Astrocyte (in vitro differentiated cells and primary cell): ENCODE results near the gene TRAK2. TPM values are rescaled to one million over a fixed set of nuclear protein-coding genes. Genes with fewer than 3 reads are reported as not detected.

Source experiments
- DNase-seq: peaks from one replicate; pipeline ENCODE4 v3.0.0-alpha.2; 2010; ENCODE audit warnings: low read depth
- FAIRE-seq: peaks from 2 replicates; lab custom pipeline; 2011; peaks lifted over from hg19 to GRCh38; lab: Jason Lieb, UNC
- H2AFZ ChIP-seq: 2 replicates; pipeline ENCODE4 v1.6.0; 2012; ENCODE audit warnings: low read depth, low read length, inconsistent platforms
- H3K27ac ChIP-seq: 2 replicates; pipeline ENCODE4 v1.5.1; 2011; ENCODE audit warnings: low read depth, low read length, inconsistent platforms
- H3K27me3 ChIP-seq: 2 replicates; pipeline ENCODE4 v1.6.0; 2011; ENCODE audit warnings: low read length, inconsistent platforms; ENCODE audit not compliant: insufficient read depth
- H3K36me3 ChIP-seq: 2 replicates; pipeline ENCODE4 v1.5.1; 2011; ENCODE audit warnings: low read length, inconsistent platforms; ENCODE audit not compliant: insufficient read depth
- H3K4me1 ChIP-seq: 2 replicates; pipeline ENCODE4 v1.5.1; 2011; ENCODE audit warnings: low read length, inconsistent platforms; ENCODE audit not compliant: insufficient read depth
- H3K4me2 ChIP-seq: 2 replicates; pipeline ENCODE4 v1.6.0; 2012; ENCODE audit warnings: low read length, inconsistent platforms
- H3K4me3 ChIP-seq: 2 replicates; pipeline ENCODE4 v1.5.1; 2011; ENCODE audit warnings: low read depth, mild to moderate bottlenecking, low read length, inconsistent platforms; ENCODE audit not compliant: insufficient read depth
- H3K79me2 ChIP-seq: 2 replicates; pipeline ENCODE4 v1.6.0; 2012; ENCODE audit warnings: mild to moderate bottlenecking, low read length, inconsistent platforms; ENCODE audit not compliant: insufficient read depth
- H3K9ac ChIP-seq: 2 replicates; pipeline ENCODE4 v1.6.0; 2012; ENCODE audit warnings: mild to moderate bottlenecking, low read length, inconsistent platforms
- H3K9me3 ChIP-seq: 2 replicates; pipeline ENCODE4 v1.5.1; 2012; ENCODE audit warnings: low read depth, mild to moderate bottlenecking, low read length, inconsistent platforms; ENCODE audit not compliant: insufficient read depth
- H4K20me1 ChIP-seq: 2 replicates; pipeline ENCODE4 v1.6.0; 2012; ENCODE audit warnings: low read length, inconsistent platforms; ENCODE audit not compliant: insufficient read depth
- H3K27ac Mint-ChIP-seq: one replicate; pipeline ENCODE4 v1.8.0; 2021; ENCODE audit warnings: mild to moderate bottlenecking, mixed read lengths; ENCODE audit not compliant: unreplicated experiment
- H3K27me3 Mint-ChIP-seq: one replicate; pipeline ENCODE4 v1.8.0; 2021; ENCODE audit warnings: low read depth, mixed read lengths; ENCODE audit not compliant: unreplicated experiment
- H3K36me3 Mint-ChIP-seq: one replicate; pipeline ENCODE4 v1.8.0; 2021; ENCODE audit warnings: low read depth, mixed read lengths; ENCODE audit not compliant: unreplicated experiment
- H3K4me1 Mint-ChIP-seq: one replicate; pipeline ENCODE4 v1.8.0; 2021; ENCODE audit warnings: low read depth, mixed read lengths; ENCODE audit not compliant: unreplicated experiment
- H3K4me3 Mint-ChIP-seq: one replicate; pipeline ENCODE4 v1.8.0; 2021; ENCODE audit warnings: mild to moderate bottlenecking, moderate library complexity, mixed read lengths; ENCODE audit not compliant: unreplicated experiment
- H3K9me3 Mint-ChIP-seq: one replicate; pipeline ENCODE4 v1.8.0; 2021; ENCODE audit warnings: mild to moderate bottlenecking, mixed read lengths; ENCODE audit not compliant: unreplicated experiment
- CTCF ChIP-seq: IDR thresholded peaks from 2 replicates; pipeline ENCODE4 v1.5.1; 2011; ENCODE audit warnings: low read depth, mild to moderate bottlenecking, inconsistent platforms, low read length, moderate library complexity; ENCODE audit not compliant: insufficient read depth
- EZH2 ChIP-seq: IDR thresholded peaks from 2 replicates; pipeline ENCODE4 v1.6.1; 2012; ENCODE audit warnings: mild to moderate bottlenecking, low read length, inconsistent platforms; ENCODE audit not compliant: insufficient read depth
- total RNA-seq: library from RNA; stranded (reverse); gene quantifications from 2 replicates; pipeline ENCODE4 v1.2.1, GENCODE V29; 2021

TRAK2 gene
- total RNA-seq, 1 donor from 2014 or later = 39.1 TPM

DNA sequence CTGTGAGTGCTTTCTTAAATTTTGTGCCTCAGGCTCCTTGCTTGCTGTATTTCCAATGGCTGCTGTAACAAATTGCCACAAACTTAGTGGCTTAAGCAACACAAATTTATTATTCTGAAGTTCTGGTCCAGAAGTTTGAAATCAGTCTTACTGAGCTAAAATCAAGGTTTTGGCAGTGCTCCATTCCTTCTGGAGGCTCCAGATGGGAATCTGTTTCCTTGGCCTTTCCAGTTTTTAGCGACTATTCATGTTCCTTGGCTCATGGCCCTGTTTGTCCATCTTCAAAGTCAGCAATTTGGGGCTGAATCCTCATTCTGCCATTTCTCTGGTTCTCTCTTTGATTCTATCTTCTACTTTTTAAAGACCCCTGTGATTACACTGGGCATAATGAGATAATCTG is 32.1 kb upstream of the TRAK2 start:
- Mint-ChIP-seq H3K4me1 (no peaks in the 10 kb centered on the region), H3K36me3 (peaks cover 13% of the 10 kb centered on the region), H3K27ac (no peak overlapping the region), H3K4me3 (no peak overlapping the region), H3K27me3 (no peaks in the 10 kb centered on the region), H3K9me3 (peaks cover 7% of the 10 kb centered on the region)
- TF ChIP-seq EZH2 (no peak), CTCF (no peak)
- no peaks in the 10 kb centered on the region for H3K79me2 ChIP-seq
- H3K27ac ChIP-seq = no peak overlapping the region
- no peaks in the 10 kb centered on the region for H3K9me3 ChIP-seq
- FAIRE-seq (no peak), DNase-seq (no peak)
- no peak overlapping the region for H3K4me3 ChIP-seq
- H3K27me3 ChIP-seq = no peaks in the 10 kb centered on the region
- no peak overlapping the region for H2AFZ ChIP-seq
- no peak overlapping the region for H3K9ac ChIP-seq
- no peak overlapping the region for H3K4me2 ChIP-seq
- H3K36me3 ChIP-seq = peaks cover 2% of the 10 kb centered on the region
- no peaks in the 10 kb centered on the region for H3K4me1 ChIP-seq
- no peaks in the 10 kb centered on the region for H4K20me1 ChIP-seq

- Mint-ChIP-seq H3K4me1 (no peaks in the 10 kb centered on the region), H3K9me3 (peaks cover 7% of the 10 kb centered on the region), H3K4me3 (no peak overlapping the region), H3K27me3 (no peaks in the 10 kb centered on the region), H3K36me3 (peaks cover 14% of the 10 kb centered on the region), H3K27ac (no peak overlapping the region)
- no peak for TF ChIP-seq EZH2
- TF ChIP-seq CTCF = no peak
- Histone ChIP-seq H3K4me2 (no peak overlapping the region), H3K9ac (no peak overlapping the region), H3K36me3 (peaks cover 10% of the 10 kb centered on the region), H3K9me3 (no peaks in the 10 kb centered on the region), H3K4me1 (no peaks in the 10 kb centered on the region), H3K27ac (no peak overlapping the region), H4K20me1 (no peaks in the 10 kb centered on the region), H3K79me2 (no peaks in the 10 kb centered on the region), H2AFZ (no peak overlapping the region), H3K27me3 (no peaks in the 10 kb centered on the region), H3K4me3 (no peak overlapping the region)
- DNase-seq (no peak), FAIRE-seq (no peak)
These were observed 31.3 kb upstream of the TRAK2 start for GRCh38 chr2:201482543-201482942.

DNA sequence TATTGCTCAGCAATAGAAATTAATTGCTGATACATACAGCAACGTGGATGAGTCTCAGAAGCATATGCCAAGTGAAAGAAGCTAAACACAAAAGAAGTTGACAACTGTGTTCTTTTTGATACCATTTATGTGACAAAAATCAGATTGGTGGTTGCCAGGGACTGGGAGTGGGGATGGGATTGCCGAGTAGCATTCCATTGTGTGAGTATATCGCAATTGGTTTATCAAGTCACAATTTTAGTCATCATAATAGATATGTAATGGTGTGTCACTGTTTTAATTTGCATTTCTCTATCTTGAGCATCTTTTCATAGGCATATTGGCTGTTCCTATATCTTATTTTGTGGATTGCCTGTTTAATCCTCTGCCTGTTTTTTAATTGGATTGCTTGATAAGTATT is 21.2 kb upstream of the TRAK2 start:
- no peaks in the 10 kb centered on the region for H3K79me2 ChIP-seq
- H3K36me3 ChIP-seq = peaks cover 17% of the 10 kb centered on the region
- no peaks in the 10 kb centered on the region for H3K27me3 ChIP-seq
- H3K9ac ChIP-seq = no peak overlapping the region
- H3K4me1 ChIP-seq = peaks cover 10% of the 10 kb centered on the region
- peak overlapping the region; percentile 18 for H3K27ac ChIP-seq
- TF ChIP-seq EZH2 = no peak
- TF ChIP-seq CTCF = no peak
- H3K4me3 ChIP-seq = no peak overlapping the region
- Mint-ChIP-seq H3K4me3 (no peak overlapping the region), H3K4me1 (peaks cover 7% of the 10 kb centered on the region), H3K27ac (no peak overlapping the region), H3K36me3 (peaks cover 15% of the 10 kb centered on the region), H3K9me3 (no peaks in the 10 kb centered on the region), H3K27me3 (no peaks in the 10 kb centered on the region)
- H3K4me2 ChIP-seq = peak overlapping the region; percentile 13
- DNase-seq (no peak), FAIRE-seq (peak; percentile 20)
- H4K20me1 ChIP-seq = no peaks in the 10 kb centered on the region
- H3K9me3 ChIP-seq = no peaks in the 10 kb centered on the region
- H2AFZ ChIP-seq = no peak overlapping the region
